Esophagus muscularis mucosa (tissue), 3 donors: ENCODE data around the gene TOR1B.
"Not testable (repeated sequence)": the region's sequence is repeated elsewhere in the genome, so short reads cannot be mapped to it uniquely, and the experiment has no call there.

ENCODE experiments used
- CTCF ChIP-seq, 3 experiments: fragments of 200-600 bp in 2 of 3; fragments of 450-650 bp in 1 of 3; sonication (generic) in 2 of 3; IDR thresholded peaks; one replicate each; pipeline ENCODE4 v1.5.1; 2017 to 2019; ENCODE audit warnings: antibody characterized with exemption in 3 of 3, mild to moderate bottlenecking in 2 of 3, moderate library complexity in 1 of 3
- POLR2AphosphoS5 ChIP-seq, 2 donors: sonication (generic); formaldehyde crosslinking; IDR thresholded peaks; one replicate each; pipeline ENCODE4 v1.6.1; 2017; ENCODE audit warnings: antibody characterized with exemption in 2 of 2

GRCh38 chr9:129796029-129796428, 7.0 kb upstream of the TOR1B start:
- not testable (repeated sequence) for TF ChIP-seq CTCF, POLR2AphosphoS5 (IDR thresholded peaks at IDR 0.05)
